Measurements from ENCODE around the gene TRAF3IP3.

The TRAF3IP3 gene

GRCh38 chr1:209827384-209828262 is 71.8 kb downstream of the TRAF3IP3 start, which contains the start of gene UTP25:
UTP25 (plus strand) TSS chr1:209827972; CDS start chr1:209828064, 92 bp downstream.
- DNase-seq (ENCODE audit: low read depth in 2 of 2): peak; percentile 87 to 92

GRCh38 chr1:209829716-209830115 is 73.9 kb downstream of the TRAF3IP3 start:
- no peak for DNase-seq (ENCODE audit: low read depth in 2 of 2)

GRCh38 chr1:209830722-209831121 is 74.9 kb downstream of the TRAF3IP3 start:
- no peak for DNase-seq (ENCODE audit: low read depth in 2 of 2)

GRCh38 chr1:209831615-209832014 is 75.8 kb downstream of the TRAF3IP3 start:
- no peak for DNase-seq (ENCODE audit: low read depth in 2 of 2)

Data from stimulated activated CD4-positive, alpha-beta T cell treated with anti-CD3 and anti-CD28 coated beads, Interleukin-15, amount 100 ng/mL, for 48 hours (primary cell).